OCI-LY3 (cell line): ENCODE measurements around the gene AKR1B1.
A peak's percentile ranks its signal among the peaks of the same experiment; 100 is the strongest.

Experiments used
- H2AFZ ChIP-seq: fragments of 200-600, 300-600 bp; shearing (Covaris generic); 2 replicates; pipeline ENCODE4 v1.6.0; 2014; ENCODE audit warnings: antibody characterized with exemption, low read depth, low read length
- H3K27ac ChIP-seq: fragments of 200-600, 300-600 bp; sonication (generic); 2 replicates; pipeline ENCODE4 v1.5.1; 2014; ENCODE audit warnings: mild to moderate bottlenecking, low read length, moderate library complexity, mixed read lengths
- H3K27me3 ChIP-seq: fragments of 200-600, 300-600 bp; sonication (generic); 2 replicates; pipeline ENCODE4 v1.6.1; 2014; ENCODE audit warnings: low read depth, low read length, mixed read lengths
- H3K36me3 ChIP-seq: fragments of 200-600, 300-600 bp; sonication (generic); replicated peaks from 2 replicates; pipeline ENCODE3; 2014; ENCODE audit warnings: low read depth, low read length, mixed read lengths
- H3K4me1 ChIP-seq: fragments of 300-600, 200-600 bp; sonication (generic); 2 replicates; pipeline ENCODE4 v1.6.1; 2014; ENCODE audit warnings: low read length, mixed read lengths
- H3K4me2 ChIP-seq: fragments of 200-600, 300-600 bp; sonication (generic); 2 replicates; pipeline ENCODE4 v1.6.1; 2014; ENCODE audit warnings: low read length, mixed read lengths
- H3K4me3 ChIP-seq: fragments of 300-600, 200-600 bp; sonication (generic); 2 replicates; pipeline ENCODE4 v1.5.1; 2014; ENCODE audit warnings: antibody characterized with exemption, mild to moderate bottlenecking, low read length, moderate library complexity
- H3K79me2 ChIP-seq: fragments of 300-600, 200-600 bp; shearing (Covaris generic); 2 replicates; pipeline ENCODE4 v1.6.1; 2014; ENCODE audit warnings: mild to moderate bottlenecking, low read length, mixed read lengths
- H3K9ac ChIP-seq: fragments of 300-600, 200-600 bp; shearing (Covaris generic); 2 replicates; pipeline ENCODE4 v1.6.0; 2014; ENCODE audit warnings: mild to moderate bottlenecking, low read length, moderate library complexity
- H3K9me3 ChIP-seq: fragments of 200-600, 300-600 bp; shearing (Covaris generic); 2 replicates; pipeline ENCODE4 v1.6.1; 2014; ENCODE audit warnings: low read length, mixed read lengths; ENCODE audit not compliant: insufficient read depth
- H4K20me1 ChIP-seq: fragments of 200-600, 300-600 bp; sonication (generic); 2 replicates; pipeline ENCODE4 v1.6.1; 2016; ENCODE audit warnings: low read length, mixed read lengths; ENCODE audit not compliant: insufficient read depth
- EZH2phosphoT487 ChIP-seq: fragments of 200-600 bp; shearing (Covaris generic); IDR thresholded peaks from 2 replicates; pipeline ENCODE4 v1.6.1; 2018; ENCODE audit warnings: antibody characterized with exemption, mixed run types, low read depth
- TF ChIP-seq, protein P1 (sequence below): fragments of 200-600, 300-600 bp; sonication (generic); IDR thresholded peaks from 2 replicates; pipeline ENCODE4 v1.5.1; 2014; ENCODE audit warnings: antibody characterized with exemption, low read length, low read depth

The AKR1B1 gene

DNA sequence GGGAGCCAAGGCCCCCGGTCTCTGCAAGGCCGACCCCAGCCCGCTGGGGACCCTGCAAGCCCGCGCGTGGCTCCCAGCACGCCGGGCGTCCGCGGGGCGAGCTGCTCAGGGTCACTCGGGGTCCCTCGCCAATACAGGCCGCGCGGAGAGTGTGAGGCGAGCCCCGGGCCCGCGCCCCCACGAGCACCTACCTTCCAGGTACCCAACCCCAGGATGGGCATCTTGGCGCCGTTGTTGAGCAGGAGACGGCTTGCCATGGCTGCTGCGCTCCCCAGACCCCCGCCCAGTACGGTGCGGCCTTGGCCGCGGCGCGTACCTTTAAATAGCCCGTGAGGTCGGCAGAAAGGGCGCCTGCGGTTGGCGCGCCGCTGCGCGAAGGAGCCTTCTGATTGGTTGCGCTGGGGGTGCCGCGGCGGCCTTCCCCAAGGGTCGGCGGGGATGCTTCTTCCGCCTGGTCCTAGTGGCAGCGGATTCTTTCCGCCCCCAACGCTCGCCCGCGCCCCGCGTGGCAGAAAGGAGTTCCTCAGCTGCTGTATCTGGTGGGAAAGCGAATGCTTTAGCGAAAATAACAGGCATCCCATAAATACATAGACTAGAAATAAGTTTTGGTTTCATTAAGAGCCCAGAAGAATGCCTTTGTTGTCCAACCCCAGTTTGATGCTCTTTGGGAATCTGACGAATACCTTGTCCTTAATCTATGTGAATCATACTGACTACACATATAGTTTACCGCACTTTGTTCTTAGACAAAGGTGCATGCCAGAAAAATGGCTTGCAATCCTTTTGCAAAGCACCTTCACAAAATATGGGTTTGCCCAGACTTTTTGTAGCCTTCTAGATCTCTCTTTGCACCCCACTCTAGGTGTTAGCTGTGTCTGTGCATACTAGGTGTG lies at the start of gene AKR1B1:
Gene AKR1B1, minus strand, starts transcription at position 295 of the 893 bp plus-strand sequence. Its CDS starts 38 bp downstream, at position 257.
- H3K27me3 ChIP-seq = no peaks in the 10 kb centered on the region
- H3K4me3 ChIP-seq = peak within 1 kb of the TSS; percentile 94
- H3K9ac ChIP-seq = peak within 1 kb of the TSS; percentile 78
- H3K79me2 ChIP-seq = peaks cover 11% of the 10 kb centered on the region
- TF ChIP-seq, protein P1, sequence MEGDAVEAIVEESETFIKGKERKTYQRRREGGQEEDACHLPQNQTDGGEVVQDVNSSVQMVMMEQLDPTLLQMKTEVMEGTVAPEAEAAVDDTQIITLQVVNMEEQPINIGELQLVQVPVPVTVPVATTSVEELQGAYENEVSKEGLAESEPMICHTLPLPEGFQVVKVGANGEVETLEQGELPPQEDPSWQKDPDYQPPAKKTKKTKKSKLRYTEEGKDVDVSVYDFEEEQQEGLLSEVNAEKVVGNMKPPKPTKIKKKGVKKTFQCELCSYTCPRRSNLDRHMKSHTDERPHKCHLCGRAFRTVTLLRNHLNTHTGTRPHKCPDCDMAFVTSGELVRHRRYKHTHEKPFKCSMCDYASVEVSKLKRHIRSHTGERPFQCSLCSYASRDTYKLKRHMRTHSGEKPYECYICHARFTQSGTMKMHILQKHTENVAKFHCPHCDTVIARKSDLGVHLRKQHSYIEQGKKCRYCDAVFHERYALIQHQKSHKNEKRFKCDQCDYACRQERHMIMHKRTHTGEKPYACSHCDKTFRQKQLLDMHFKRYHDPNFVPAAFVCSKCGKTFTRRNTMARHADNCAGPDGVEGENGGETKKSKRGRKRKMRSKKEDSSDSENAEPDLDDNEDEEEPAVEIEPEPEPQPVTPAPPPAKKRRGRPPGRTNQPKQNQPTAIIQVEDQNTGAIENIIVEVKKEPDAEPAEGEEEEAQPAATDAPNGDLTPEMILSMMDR = peak; percentile 48
- TF ChIP-seq EZH2phosphoT487 = no peak
- peak within 1 kb of the TSS; percentile 88 for H3K4me2 ChIP-seq
- H4K20me1 ChIP-seq = no peaks in the 10 kb centered on the region
- H3K9me3 ChIP-seq = peaks cover 8% of the 10 kb centered on the region
- peak within 1 kb of the TSS; percentile 98 for H2AFZ ChIP-seq
- peaks cover 17% of the 10 kb centered on the region for H3K4me1 ChIP-seq
- peaks cover 5% of the 10 kb centered on the region for H3K36me3 ChIP-seq
- peak within 1 kb of the TSS; percentile 34; the same call in 1 of the 2 replicates for H3K27ac ChIP-seq

DNA sequence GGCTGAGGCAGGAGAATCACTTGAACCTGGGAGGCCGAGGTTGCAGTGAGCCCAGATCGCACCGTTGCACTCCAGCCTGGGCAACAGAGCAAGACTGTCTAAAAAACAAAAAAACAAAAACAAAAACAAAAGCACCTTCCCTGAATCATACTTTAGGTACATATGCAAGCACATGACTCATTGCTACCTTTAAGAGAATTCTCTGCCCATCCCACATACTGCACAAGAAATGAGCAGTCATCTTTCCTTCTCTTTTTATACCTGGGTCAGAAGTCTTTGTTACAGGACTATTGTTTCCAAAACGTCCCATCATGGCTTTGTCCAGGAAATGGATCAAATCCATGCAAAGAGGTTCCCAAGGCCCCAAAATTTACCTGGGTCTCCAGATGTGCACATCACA lies 47.0 kb upstream of the AKR1B1 start:
- H3K27me3 ChIP-seq = 0 out of 2 replicates have a peak, but pooled peaks cover 3% of the 10 kb centered on the region
- H3K79me2 ChIP-seq = no peaks in the 10 kb centered on the region
- no peak overlapping the region for H2AFZ ChIP-seq
- no peak overlapping the region for H3K27ac ChIP-seq
- H3K9ac ChIP-seq = no peak overlapping the region
- no peak overlapping the region for H3K4me2 ChIP-seq
- TF ChIP-seq, protein P1 = no peak
- TF ChIP-seq EZH2phosphoT487 = no peak
- no peaks in the 10 kb centered on the region for H3K36me3 ChIP-seq
- no peak overlapping the region for H3K4me3 ChIP-seq
- no peaks in the 10 kb centered on the region for H3K9me3 ChIP-seq
- no peaks in the 10 kb centered on the region for H4K20me1 ChIP-seq
- H3K4me1 ChIP-seq = no peaks in the 10 kb centered on the region

DNA sequence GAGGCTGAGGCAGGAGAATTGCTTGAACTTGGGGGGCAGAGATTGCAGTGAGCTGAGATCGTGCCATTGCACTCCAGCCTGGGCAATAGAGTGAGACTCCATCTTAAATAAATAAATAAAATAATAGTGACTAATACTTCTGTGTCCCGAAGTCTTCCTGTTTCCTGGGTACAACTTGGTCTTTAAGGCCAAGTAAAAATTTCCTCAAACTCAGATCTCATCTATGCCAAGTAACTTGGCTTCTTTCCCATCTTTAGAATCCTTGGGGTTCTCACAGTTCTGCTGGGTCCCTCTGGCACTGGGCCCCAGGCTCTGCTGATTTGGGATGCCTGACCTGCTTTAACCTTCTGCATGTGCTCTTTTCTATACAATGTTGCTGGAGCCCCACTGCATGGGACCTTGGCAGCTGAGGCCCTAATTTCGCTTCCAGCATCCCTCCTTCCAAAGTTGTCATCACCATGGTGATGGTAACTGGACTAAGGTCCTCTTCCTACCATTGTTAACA lies 45.8 kb upstream of the AKR1B1 start:
- Histone ChIP-seq H3K36me3 (no peaks in the 10 kb centered on the region), H3K27me3 (0 out of 2 replicates have a peak, but pooled peaks cover 3% of the 10 kb centered on the region), H3K9ac (no peak overlapping the region), H3K4me2 (no peak overlapping the region), H3K4me3 (no peak overlapping the region), H4K20me1 (no peaks in the 10 kb centered on the region), H3K27ac (no peak overlapping the region), H3K4me1 (no peaks in the 10 kb centered on the region), H3K79me2 (no peaks in the 10 kb centered on the region), H3K9me3 (no peaks in the 10 kb centered on the region), H2AFZ (no peak overlapping the region)
- TF ChIP-seq EZH2phosphoT487 = no peak
- TF ChIP-seq, protein P1 = no peak
